SK-MEL-5 (cell line): ENCODE results near the gene ELOVL1. TPM values are rescaled to one million over a fixed set of nuclear protein-coding genes. Genes with fewer than 3 reads are reported as not detected.

Source experiments
- DNase-seq: peaks from one replicate; pipeline ENCODE4 v3.0.0-alpha.2; 2016; ENCODE audit warnings: low read depth, low spot score
- in situ Hi-C: cut with HindIII; loops from 2 replicates; pipeline ENCODE4 v1.10.0; 2016; ENCODE audit warnings: low sequenced_read_pairs, high pct_unique_total_duplicates, low pct_unique_long_range_greater_than_20kb
- total RNA-seq: library from RNA; depleted of rRNA; stranded (reverse); fragments of >200 nt; shearing (Covaris generic); gene quantifications from 2 replicates; pipeline ENCODE4 v1.2.3, GENCODE V29; 2014

The ELOVL1 gene
- total RNA-seq, 1 experiment from 2014 or later: 69.4 TPM

- no peak for DNase-seq
- in situ Hi-C loops: no loop called here
Observed at GRCh38 chr1:43346636-43347035, 21.2 kb downstream of the ELOVL1 start.

- no peak for DNase-seq
- in situ Hi-C loops: no loop called here
Observed at GRCh38 chr1:43345120-43345519, 22.7 kb downstream of the ELOVL1 start.

- in situ Hi-C loops: no loop called here
- no peak for DNase-seq
Observed at GRCh38 chr1:43344267-43344850, 23.5 kb downstream of the ELOVL1 start.

GRCh38 chr1:43340559-43340958 lies 27.3 kb downstream of the ELOVL1 start:
- in situ Hi-C loops: no loop called here
- peak; percentile 48 for DNase-seq

- in situ Hi-C loops: no loop called here
- no peak for DNase-seq
Observed at GRCh38 chr1:43339584-43340232, 28.1 kb downstream of the ELOVL1 start.

GRCh38 chr1:43338001-43338400 lies 29.8 kb downstream of the ELOVL1 start:
- in situ Hi-C loops: no loop called here
- DNase-seq: no peak

- in situ Hi-C loops: no loop called here
Observed at GRCh38 chr1:43337588-43337987, 30.2 kb downstream of the ELOVL1 start, which contains the start of gene MPL. Gene MPL, plus strand, starts transcription at chr1:43337818. Its CDS starts 31 bp downstream, at chr1:43337849.

GRCh38 chr1:43334453-43335205 lies 33.2 kb downstream of the ELOVL1 start:
- DNase-seq: no peak
- in situ Hi-C loops: no loop called here

More at GRCh38 chr1:43337588-43337987, 30.2 kb downstream of the ELOVL1 start, which contains the start of gene MPL:
- DNase-seq: no peak

GRCh38 chr1:43331688-43332087 lies 36.1 kb downstream of the ELOVL1 start:
- in situ Hi-C loops: no loop called here
- no peak for DNase-seq

- in situ Hi-C loops: no loop called here
- no peak for DNase-seq
Observed at GRCh38 chr1:43329995-43330751, 37.6 kb downstream of the ELOVL1 start.

- DNase-seq: no peak
- in situ Hi-C loops: no loop called here
Observed at GRCh38 chr1:43327549-43328292, 40.1 kb downstream of the ELOVL1 start.

GRCh38 chr1:43325381-43325780 lies 42.4 kb downstream of the ELOVL1 start:
- in situ Hi-C loops: no loop called here

GRCh38 chr1:43324810-43325209 lies 43.0 kb downstream of the ELOVL1 start:
- in situ Hi-C loops: no loop called here
- no peak for DNase-seq

More at GRCh38 chr1:43325381-43325780, 42.4 kb downstream of the ELOVL1 start:
- no peak for DNase-seq

GRCh38 chr1:43322506-43322905 lies 45.3 kb downstream of the ELOVL1 start:
- in situ Hi-C loops: no loop called here
- no peak for DNase-seq

- in situ Hi-C loops: no loop called here
- no peak for DNase-seq
Observed at GRCh38 chr1:43321331-43321891, 46.4 kb downstream of the ELOVL1 start.

- DNase-seq: no peak
- in situ Hi-C loops: no loop called here
Observed at GRCh38 chr1:43319766-43320165, 48.0 kb downstream of the ELOVL1 start.

- in situ Hi-C loops: no loop called here
- no peak for DNase-seq
Observed at GRCh38 chr1:43319288-43319687, 48.5 kb downstream of the ELOVL1 start.
